Natural killer cell (primary cell): ENCODE data around the gene EVL. TPM values are rescaled to one million over a fixed set of nuclear protein-coding genes. Genes with fewer than 3 reads are reported as not detected.

ENCODE experiments used
- ATAC-seq, 3 donors: fragments of 150-1000 bp in 2 of 3; fragments of 200-7000 bp in 1 of 3; cut with Tn5 transposase; 1 replicate in 1 of 3; 2 replicates in 2 of 3; pipeline ENCODE4 v1.10.0; 2021; ENCODE audit warnings: mild to moderate bottlenecking in 2 of 3, moderate library complexity in 2 of 3
- DNase-seq, 2 donors: peaks; one replicate each; pipeline versions ENCODE4 v3.0.0 to v3.0.0-alpha.2; 2013 to 2021; ENCODE audit warnings: mixed read lengths in 1 of 2
- H3K27ac ChIP-seq: one replicate; pipeline ENCODE4 v1.5.1; 2013; ENCODE audit warnings: mild to moderate bottlenecking, low read length
- H3K27me3 ChIP-seq: one replicate; pipeline ENCODE4 v1.6.1; 2013; ENCODE audit warnings: low read length; ENCODE audit not compliant: control insufficient read depth, insufficient read depth
- H3K36me3 ChIP-seq: one replicate; pipeline ENCODE4 v1.6.1; 2013; ENCODE audit warnings: low read length; ENCODE audit not compliant: control insufficient read depth, insufficient read depth
- H3K4me1 ChIP-seq: one replicate; pipeline ENCODE4 v1.6.1; 2013; ENCODE audit warnings: low read length; ENCODE audit not compliant: control insufficient read depth, insufficient read depth
- H3K4me3 ChIP-seq: one replicate; pipeline ENCODE4 v1.5.1; 2013; ENCODE audit warnings: low read length
- H3K9me3 ChIP-seq: one replicate; pipeline ENCODE4 v1.6.1; 2013; ENCODE audit warnings: low read length; ENCODE audit not compliant: control insufficient read depth, insufficient read depth
- H3K27ac Mint-ChIP-seq, 2 donors: one replicate each; pipeline ENCODE4 v1.8.0; 2022; ENCODE audit warnings: mild to moderate bottlenecking in 2 of 2, mixed read lengths in 2 of 2, moderate library complexity in 1 of 2
- H3K27me3 Mint-ChIP-seq, 2 donors: one replicate each; pipeline ENCODE4 v1.8.0; 2022; ENCODE audit warnings: low read depth in 2 of 2, mixed read lengths in 2 of 2
- H3K36me3 Mint-ChIP-seq: one replicate; pipeline ENCODE4 v1.8.0; 2022; ENCODE audit warnings: mixed read lengths
- H3K4me1 Mint-ChIP-seq, 2 donors: one replicate each; pipeline ENCODE4 v1.8.0; 2022; ENCODE audit warnings: mixed read lengths in 2 of 2
- H3K4me3 Mint-ChIP-seq: one replicate; pipeline ENCODE4 v1.8.0; 2022; ENCODE audit warnings: mild to moderate bottlenecking, moderate library complexity, mixed read lengths
- H3K9me3 Mint-ChIP-seq, 2 donors: one replicate each; pipeline ENCODE4 v1.8.0; 2022; ENCODE audit warnings: mixed read lengths in 2 of 2
- CTCF ChIP-seq: fragments of 200-600 bp; IDR thresholded peaks from one replicate; pipeline ENCODE4 v1.8.0; 2022; ENCODE audit warnings: antibody characterized with exemption
- WGBS: methylation state at CpG from one replicate; pipeline ENCODE4 v1.1.7; 2013; ENCODE audit warnings: missing lambda C conversion rate; ENCODE audit not compliant: insufficient coverage; 5-methylcytosine and 5-hydroxymethylcytosine counted together
- intact Hi-C: fragments of 100-400 bp; cut with micrococcal nuclease; formaldehyde crosslinking; loops from one replicate; pipeline ENCODE4 v1.14.2; 2022
- total RNA-seq, 4 donors: library from RNA; stranded (reverse); fragments of 120-200 nt in 1 of 4; gene quantifications; one replicate each; pipeline versions ENCODE4 v1.2.3 to v1.2.4, GENCODE V29; 2013 to 2022

EVL gene
- total RNA-seq, 3 donors from 2014 or later (not counting 1 experiment from before 2014, with no cell fraction given), result 882 to 1,108 (median 986) TPM

GRCh38 chr14:100067971-100068959, 3.0 kb downstream of the EVL start:
- Histone ChIP-seq H3K4me3 (peak overlapping the region; percentile 78), H3K27me3 (no peaks in the 10 kb centered on the region), H3K27ac (peak overlapping the region; percentile 89), H3K4me1 (peaks cover 76% of the 10 kb centered on the region), H3K9me3 (no peaks in the 10 kb centered on the region), H3K36me3 (peaks cover 19% of the 10 kb centered on the region)
- Mint-ChIP-seq H3K27ac (peak overlapping the region; percentile 93), H3K36me3 (no peaks in the 10 kb centered on the region), H3K27me3 (no peaks in the 10 kb centered on the region), H3K4me1 (peaks cover 92 to 95% of the 10 kb centered on the region in 2 donors), H3K4me3 (peak overlapping the region; percentile 90), H3K9me3 (no peaks in the 10 kb centered on the region)
- ATAC-seq, result peak; percentile 53 to 76 (median 65)
- intact Hi-C loops, result loop anchor here (1.0 to 5.0 kb wide), 4 partner anchors 11 to 1754 kb away; partner anchors contain the start of gene YY1
- peak; percentile 85 to 96 for DNase-seq
- no peak for TF ChIP-seq CTCF
- WGBS, result 5% methylated on average over 17 of the region's 18 CpGs

- Mint-ChIP-seq H3K27me3 (no peaks in the 10 kb centered on the region), H3K27ac (peak overlapping the region; percentile 93), H3K36me3 (peaks cover 4% of the 10 kb centered on the region), H3K4me3 (peak overlapping the region; percentile 90), H3K4me1 (peaks cover 90 to 94% of the 10 kb centered on the region in 2 donors), H3K9me3 (no peaks in the 10 kb centered on the region)
- H3K4me1 ChIP-seq, result peaks cover 81% of the 10 kb centered on the region
- WGBS, result 60% methylated on average over 9 of the region's 9 CpGs
- peak overlapping the region; percentile 78 for H3K4me3 ChIP-seq
- peaks cover 26% of the 10 kb centered on the region for H3K36me3 ChIP-seq
- H3K27me3 ChIP-seq, result no peaks in the 10 kb centered on the region
- no peak for TF ChIP-seq CTCF
- ATAC-seq, result no peak
- no peak for DNase-seq
- H3K27ac ChIP-seq, result peak overlapping the region; percentile 89
- intact Hi-C loops, result loop anchor here (2.0 to 5.0 kb wide), 3 partner anchors 124 to 1753 kb away; partner anchors contain the start of gene YY1
- no peaks in the 10 kb centered on the region for H3K9me3 ChIP-seq
These were observed 4.1 kb downstream of the EVL start for GRCh38 chr14:100069161-100069800.

- no peaks in the 10 kb centered on the region for H3K9me3 ChIP-seq
- H3K27ac ChIP-seq, result peak overlapping the region; percentile 89
- peak; percentile 3 to 35 (median 9) for ATAC-seq
- DNase-seq, result peak; percentile 31 to 82
- H3K27me3 Mint-ChIP-seq, result no peaks in the 10 kb centered on the region
- peaks cover 8% of the 10 kb centered on the region for H3K36me3 Mint-ChIP-seq
- intact Hi-C loops, result loop anchor here (10.0 kb wide), 1 partner anchor 1654 kb away; no protein-coding TSS in a partner anchor
- H3K4me3 Mint-ChIP-seq, result peak overlapping the region; percentile 90
- H3K4me1 Mint-ChIP-seq, result peaks cover 91 to 95% of the 10 kb centered on the region in 2 donors
- peak overlapping the region; percentile 2 for H3K4me3 ChIP-seq
- TF ChIP-seq CTCF, result no peak
- H3K4me1 ChIP-seq, result peaks cover 81% of the 10 kb centered on the region
- no peaks in the 10 kb centered on the region for H3K27me3 ChIP-seq
- H3K27ac Mint-ChIP-seq, result peak overlapping the region; percentile 93
- WGBS, result 36% methylated on average over 11 of the region's 11 CpGs
- peaks cover 36% of the 10 kb centered on the region for H3K36me3 ChIP-seq
- no peaks in the 10 kb centered on the region for H3K9me3 Mint-ChIP-seq
These were observed 5.1 kb downstream of the EVL start for GRCh38 chr14:100070310-100070709.
